Epithelial cell of proximal tubule (primary cell): ENCODE results near the gene GYG2. TPM values are rescaled to one million over a fixed set of nuclear protein-coding genes. Genes with fewer than 3 reads are reported as not detected.

Source experiments
- DNase-seq: peaks from one replicate; pipeline ENCODE4 v3.0.0-alpha.2; 2011; ENCODE audit warnings: low read depth
- H3K4me3 ChIP-seq: 2 replicates; pipeline ENCODE4 v1.5.1; 2011; ENCODE audit warnings: low read depth, mild to moderate bottlenecking, low read length
- CTCF ChIP-seq: conservative IDR thresholded peaks from 2 replicates; pipeline ENCODE4 v1.5.1; 2012; ENCODE audit warnings: low read depth, mild to moderate bottlenecking, low read length
- total RNA-seq: library from RNA; depleted of rRNA; stranded (reverse); fragments of >200 nt; gene quantifications from 2 replicates; pipeline ENCODE4 v1.2.3, GENCODE V29; 2015

GYG2 gene
- total RNA-seq, 1 donor from 2014 or later, result 0.75 TPM

GRCh38 chrX:2819345-2820135 is 9.2 kb upstream of the GYG2 start:
- H3K4me3 ChIP-seq, result no peak overlapping the region
- DNase-seq, result no peak
- TF ChIP-seq CTCF, result peak; percentile 36

- no peak for TF ChIP-seq CTCF
- DNase-seq, result no peak
- no peak overlapping the region for H3K4me3 ChIP-seq
These were observed 8.5 kb upstream of the GYG2 start for GRCh38 chrX:2820136-2820771.

GRCh38 chrX:2823795-2824386 is 4.8 kb upstream of the GYG2 start:
- TF ChIP-seq CTCF, result no peak
- no peak for DNase-seq
- no peak overlapping the region for H3K4me3 ChIP-seq

GRCh38 chrX:2824886-2825285 is 3.8 kb upstream of the GYG2 start:
- no peak for TF ChIP-seq CTCF
- no peak for DNase-seq
- H3K4me3 ChIP-seq, result no peak overlapping the region

- TF ChIP-seq CTCF, result no peak
- no peak for DNase-seq
- peak overlapping the region; percentile 33 for H3K4me3 ChIP-seq
These were observed 255 bp downstream of the GYG2 start for GRCh38 chrX:2828959-2829411.

GRCh38 chrX:2829469-2830246 is 928 bp downstream of the GYG2 start:
- no peak overlapping the region for H3K4me3 ChIP-seq
- no peak for TF ChIP-seq CTCF

More at GRCh38 chrX:2829469-2830246, 928 bp downstream of the GYG2 start:
- DNase-seq, result no peak
